ENCODE data around the gene ZNF581. TPM values are rescaled to one million over a fixed set of nuclear protein-coding genes. Genes with fewer than 3 reads are reported as not detected.
A peak's percentile ranks its signal among the peaks of the same experiment; 100 is the strongest.

ZNF581 gene
- total and polyA plus RNA-seq, 9 donors = 11.2 to 40.2 (median 34.0) TPM

DNA sequence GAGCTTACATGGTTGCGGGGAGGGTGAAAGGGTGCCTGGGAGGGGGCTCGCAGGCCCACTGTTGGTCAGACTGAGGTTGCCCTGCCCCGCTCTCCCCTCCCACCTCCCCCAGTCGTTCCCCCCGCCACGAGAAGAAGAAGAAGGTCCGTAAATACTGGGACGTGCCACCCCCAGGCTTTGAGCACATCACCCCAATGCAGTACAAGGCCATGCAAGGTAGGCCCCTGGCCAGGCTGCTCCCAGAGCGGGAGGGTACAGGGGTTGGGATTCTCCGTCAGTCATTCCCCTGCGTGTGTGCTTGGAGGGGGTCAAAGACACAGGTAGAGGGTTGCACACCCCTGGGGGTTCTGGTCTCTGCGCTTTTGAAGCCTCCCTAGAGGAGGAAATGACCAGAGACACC, 17.0 kb downstream of the ZNF581 start:
- no peak for TF ChIP-seq POLR2A (IDR thresholded peaks at IDR 0.05)
- no peak for TF ChIP-seq EP300 (IDR thresholded peaks at IDR 0.05)
- no peak for TF ChIP-seq CTCF (IDR thresholded peaks at IDR 0.05)
- Histone ChIP-seq H3K4me1 (ENCODE audit: insufficient read depth) (peaks cover 18% of the 10 kb centered on the region), H3K9me3 (no peaks in the 10 kb centered on the region), H3K27ac (no peak overlapping the region), H3K4me3 (no peak overlapping the region), H3K27me3 (no peaks in the 10 kb centered on the region), H3K36me3 (no peaks in the 10 kb centered on the region)
- DNase-seq = no peak
- intact Hi-C loops (cut with DNase I) = no loop called here
- WGBS, 3 donors = 75 to 83% (median 80%) methylated on average over 12 of the region's 12 CpGs

DNA sequence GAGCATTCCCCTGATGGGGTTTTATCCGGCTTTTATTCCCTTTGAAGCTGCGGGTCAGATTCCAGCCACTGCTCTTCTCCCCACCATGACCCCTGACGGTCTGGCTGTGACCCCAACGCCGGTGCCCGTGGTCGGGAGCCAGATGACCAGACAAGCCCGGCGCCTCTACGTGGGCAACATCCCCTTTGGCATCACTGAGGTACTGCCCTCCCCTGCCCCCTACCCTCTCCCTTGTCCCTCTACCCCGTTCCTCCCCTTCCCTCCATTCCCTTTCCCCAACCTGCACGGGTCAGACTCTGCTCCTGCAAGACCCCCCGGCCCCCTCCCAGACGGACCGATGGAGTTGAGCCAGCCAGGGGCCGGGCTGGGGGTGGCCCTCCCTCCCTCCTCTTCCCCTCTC, 17.5 kb downstream of the ZNF581 start:
- TF ChIP-seq CTCF (IDR thresholded peaks at IDR 0.05) (no peak), EP300 (IDR thresholded peaks at IDR 0.05) (no peak), POLR2A (IDR thresholded peaks at IDR 0.05) (no peak)
- Histone ChIP-seq H3K9me3 (no peaks in the 10 kb centered on the region), H3K27me3 (no peaks in the 10 kb centered on the region), H3K4me3 (no peak overlapping the region), H3K36me3 (no peaks in the 10 kb centered on the region), H3K4me1 (ENCODE audit: insufficient read depth) (peaks cover 18% of the 10 kb centered on the region), H3K27ac (no peak overlapping the region)
- intact Hi-C loops (cut with DNase I) = no loop called here
- peak in 1 of 5 donors; percentile 31 for DNase-seq
- WGBS, 3 donors = 55 to 64% (median 64%) methylated on average over 16 of the region's 16 CpGs

DNA sequence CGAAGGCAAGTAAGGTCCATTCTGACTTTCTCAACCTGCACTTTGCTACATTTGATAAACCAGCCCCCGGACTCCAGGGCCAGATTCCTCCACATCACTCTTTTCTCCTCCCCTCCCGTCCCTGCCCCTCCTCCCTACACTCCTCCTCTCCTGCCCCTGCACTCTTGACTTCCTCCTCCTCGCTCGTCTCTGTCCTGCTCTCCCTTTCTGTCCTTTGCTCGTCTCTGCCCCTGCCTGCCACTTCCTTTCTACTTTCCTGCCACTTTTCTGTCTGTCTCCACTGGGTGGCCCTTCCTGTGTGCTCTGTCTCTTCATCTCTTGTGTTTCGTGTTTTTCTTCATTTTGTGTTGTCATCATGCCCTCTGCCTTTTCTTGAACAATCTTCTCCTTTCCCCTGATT, 18.4 kb downstream of the ZNF581 start:
- Histone ChIP-seq H3K27me3 (no peaks in the 10 kb centered on the region), H3K27ac (no peak overlapping the region), H3K9me3 (no peaks in the 10 kb centered on the region), H3K36me3 (no peaks in the 10 kb centered on the region), H3K4me3 (no peak overlapping the region), H3K4me1 (ENCODE audit: insufficient read depth) (peaks cover 11% of the 10 kb centered on the region)
- 62 to 70% (median 66%) methylated on average over 7 of the region's 7 CpGs for WGBS, 3 donors
- intact Hi-C loops (cut with DNase I) = no loop called here
- TF ChIP-seq EP300 (IDR thresholded peaks at IDR 0.05) (no peak), POLR2A (IDR thresholded peaks at IDR 0.05) (no peak), CTCF (IDR thresholded peaks at IDR 0.05) (no peak)
- no peak for DNase-seq

GRCh38 chr19:55663846-55664536, 20.5 kb downstream of the ZNF581 start:
- whole genome bisulfite sequencing, 3 donors = 78 to 82% (median 78%) methylated on average over 20 of the region's 20 CpGs
- DNase-seq = no peak
- Histone ChIP-seq H3K4me3 (no peak overlapping the region), H3K27ac (no peak overlapping the region), H3K36me3 (no peaks in the 10 kb centered on the region), H3K27me3 (no peaks in the 10 kb centered on the region), H3K9me3 (no peaks in the 10 kb centered on the region), H3K4me1 (ENCODE audit: insufficient read depth) (peaks cover 5% of the 10 kb centered on the region)
- intact Hi-C loops (cut with DNase I) = no loop called here
- no peak for TF ChIP-seq EP300 (IDR thresholded peaks at IDR 0.05)
- no peak for TF ChIP-seq POLR2A (IDR thresholded peaks at IDR 0.05)
- no peak for TF ChIP-seq CTCF (IDR thresholded peaks at IDR 0.05)

All from ovary (tissue), 9 donors.